ENCODE measurements around the gene GABPB1.

- TF ChIP-seq POLR2A (IDR thresholded peaks at IDR 0.05) (no peak), CTCF (IDR thresholded peaks at IDR 0.05) (no peak), POLR2AphosphoS5 (IDR thresholded peaks at IDR 0.05) (no peak)
Observed at GRCh38 chr15:50287324-50288116, 67.5 kb downstream of the GABPB1 start.

Measured in suprapubic skin (tissue), 4 donors.